Measurements from ENCODE around the gene OR6S1. TPM values are rescaled to one million over a fixed set of nuclear protein-coding genes. Genes with fewer than 3 reads are reported as not detected.

Gene OR6S1
- not detected in 2 replicates for total RNA-seq

GRCh38 chr14:20641591-20641990 lies at the start of gene OR6S1:
TSS of gene OR6S1 (minus strand) at chr14:20641691. CDS start at chr14:20641691, 0 bp downstream.
- intact Hi-C loops (cut with micrococcal nuclease): no loop called here

- intact Hi-C loops (cut with micrococcal nuclease): loop anchor here (1.0 to 2.0 kb wide), 4 partner anchors 28 to 160 kb away; no protein-coding TSS in a partner anchor
Observed at GRCh38 chr14:20690848-20691640, 49.6 kb upstream of the OR6S1 start.

GRCh38 chr14:20688167-20688839 lies 46.8 kb upstream of the OR6S1 start, which contains the start of gene ANG:
TSS of gene ANG (plus strand) at chr14:20688764. CDS start at chr14:20693565, 4,801 bp downstream.
- intact Hi-C loops (cut with micrococcal nuclease): no loop called here

GRCh38 chr14:20687362-20688166 lies 46.1 kb upstream of the OR6S1 start:
- intact Hi-C loops (cut with micrococcal nuclease): no loop called here

GRCh38 chr14:20686386-20687143 lies 45.1 kb upstream of the OR6S1 start:
- intact Hi-C loops (cut with micrococcal nuclease): no loop called here

GRCh38 chr14:20684662-20685456 lies 43.4 kb upstream of the OR6S1 start:
- intact Hi-C loops (cut with micrococcal nuclease): loop anchor here (1.0 to 5.0 kb wide), 5 partner anchors 287 to 402 kb away; partner anchors contain the start of genes CCNB1IP1, METTL17 and PARP2

GRCh38 chr14:20683891-20684661 lies 42.6 kb upstream of the OR6S1 start, which contains the start of gene RNASE4:
TSS of gene RNASE4 (plus strand) at chr14:20684560. CDS start at chr14:20699372, 14,812 bp downstream.
- intact Hi-C loops (cut with micrococcal nuclease): loop anchor here (1.0 to 5.0 kb wide), 8 partner anchors 51 to 403 kb away; partner anchors contain the start of genes CCNB1IP1, METTL17, PARP2 and PNP

- intact Hi-C loops (cut with micrococcal nuclease): loop anchor here (1.0 to 5.0 kb wide), 5 partner anchors 50 to 404 kb away; partner anchors contain the start of gene PNP
Observed at GRCh38 chr14:20683125-20683890, 41.8 kb upstream of the OR6S1 start.

- intact Hi-C loops (cut with micrococcal nuclease): loop anchor here (1.0 to 5.0 kb wide), 6 partner anchors 49 to 405 kb away; partner anchors contain the start of genes PIP4P1 and PNP
Observed at GRCh38 chr14:20682435-20683124, 41.1 kb upstream of the OR6S1 start.

- intact Hi-C loops (cut with micrococcal nuclease): loop anchor here (1.0 to 5.0 kb wide), 3 partner anchors 221 to 405 kb away; partner anchors contain the start of gene PIP4P1
Observed at GRCh38 chr14:20682127-20682434, 40.6 kb upstream of the OR6S1 start.

- intact Hi-C loops (cut with micrococcal nuclease): loop anchor here (1.0 to 5.0 kb wide), 8 partner anchors 9 to 406 kb away; partner anchors contain the start of genes PIP4P1 and TEP1
Observed at GRCh38 chr14:20681348-20682126, 40.0 kb upstream of the OR6S1 start.

GRCh38 chr14:20680843-20681347 lies 39.4 kb upstream of the OR6S1 start:
- intact Hi-C loops (cut with micrococcal nuclease): loop anchor here (1.0 to 5.0 kb wide), 7 partner anchors 9 to 406 kb away; partner anchors contain the start of gene TEP1

GRCh38 chr14:20680363-20680762 lies 38.9 kb upstream of the OR6S1 start:
- intact Hi-C loops (cut with micrococcal nuclease): loop anchor here (2.0 to 5.0 kb wide), 3 partner anchors 268 to 407 kb away; partner anchors contain the start of gene TEP1

- intact Hi-C loops (cut with micrococcal nuclease): loop anchor here (2.0 to 5.0 kb wide), 3 partner anchors 267 to 407 kb away; partner anchors contain the start of gene TEP1
Observed at GRCh38 chr14:20679907-20680306, 38.4 kb upstream of the OR6S1 start.

GRCh38 chr14:20676072-20676471 lies 34.6 kb upstream of the OR6S1 start:
- intact Hi-C loops (cut with micrococcal nuclease): no loop called here

GRCh38 chr14:20675669-20676068 lies 34.2 kb upstream of the OR6S1 start:
- intact Hi-C loops (cut with micrococcal nuclease): no loop called here
